T-cell (primary cell): ENCODE measurements around the gene AMZ1. TPM values are rescaled to one million over a fixed set of nuclear protein-coding genes. Genes with fewer than 3 reads are reported as not detected.

Experiments
- ATAC-seq, 4 experiments: fragments of 200-7000 bp in 3 of 4; fragments of 150-1000 bp in 1 of 4; cut with Tn5 transposase; replicated peaks in 1 of 4; 1 replicate in 3 of 4; 2 replicates in 1 of 4; pipeline ENCODE4 v1.10.0; 2021; ENCODE audit warnings: moderate library complexity in 3 of 4, mild to moderate bottlenecking in 2 of 4, moderate number of reproducible peaks in 1 of 4
- CTCF ChIA-PET, 2 donors: fragments of 300-600 bp; sonication (Branson Sonifier 250); formaldehyde crosslinking; loops; one replicate each; lab custom pipeline; 2022; ENCODE audit warnings: antibody characterized with exemption in 2 of 2; lab: Charles Lee
- POLR2A ChIA-PET, 2 donors: fragments of 300-600 bp; sonication (Branson Sonifier 250); formaldehyde crosslinking; loops; one replicate each; lab custom pipeline; 2022; ENCODE audit warnings: antibody characterized with exemption in 2 of 2; lab: Charles Lee
- DNase-seq, 35 experiments: peaks; one replicate each; pipeline versions ENCODE4 v3.0.0 to v3.0.0-alpha.2; 2013 to 2023
- H3K27ac ChIP-seq: one replicate; pipeline ENCODE4 v1.5.1; 2013; ENCODE audit warnings: low read length
- H3K27me3 ChIP-seq, 2 experiments: replicated peaks in 1 of 2; 1 replicate in 1 of 2; 2 replicates in 1 of 2; pipeline versions ENCODE4 v1.6.1 to v1.7.0; 2013; ENCODE audit warnings: low read length in 1 of 2, mixed read lengths in 1 of 2; ENCODE audit not compliant: control insufficient read depth in 2 of 2, insufficient read depth in 2 of 2; ENCODE audit errors: extremely low read depth in 1 of 2
- H3K36me3 ChIP-seq, 2 donors: 1 replicate in 1 of 2; 2 replicates in 1 of 2; pipeline versions ENCODE4 v1.6.1 to v1.7.0; 2013; ENCODE audit warnings: low read length in 1 of 2; ENCODE audit not compliant: control insufficient read depth in 2 of 2, insufficient read depth in 1 of 2; ENCODE audit errors: extremely low read depth in 1 of 2
- H3K4me1 ChIP-seq, 2 experiments: 1 replicate in 1 of 2; 2 replicates in 1 of 2; pipeline versions ENCODE4 v1.6.1 to v1.7.0; 2013; ENCODE audit warnings: low read length in 2 of 2, mixed read lengths in 1 of 2; ENCODE audit not compliant: insufficient read depth in 2 of 2, control insufficient read depth in 1 of 2; ENCODE audit errors: extremely low read depth in 1 of 2
- H3K4me3 ChIP-seq, 2 donors: 1 replicate in 1 of 2; 2 replicates in 1 of 2; pipeline versions ENCODE4 v1.5.1 to v1.7.0; 2013; ENCODE audit warnings: mild to moderate bottlenecking in 2 of 2, low read length in 1 of 2, moderate library complexity in 1 of 2; ENCODE audit not compliant: control insufficient read depth in 1 of 2; ENCODE audit errors: extremely low read depth in 1 of 2
- H3K9me3 ChIP-seq: 2 replicates; pipeline ENCODE4 v1.7.0; 2013
- H3K27ac Mint-ChIP-seq, 2 donors: one replicate each; pipeline ENCODE4 v1.8.0; 2020 to 2021; ENCODE audit warnings: mild to moderate bottlenecking in 2 of 2, mixed read lengths in 2 of 2
- H3K27me3 Mint-ChIP-seq, 2 donors: one replicate each; pipeline ENCODE4 v1.8.0; 2021 to 2022; ENCODE audit warnings: mixed read lengths in 2 of 2
- H3K36me3 Mint-ChIP-seq: one replicate; pipeline ENCODE4 v1.8.0; 2021; ENCODE audit warnings: mixed read lengths
- H3K4me1 Mint-ChIP-seq, 3 donors: one replicate each; pipeline ENCODE4 v1.8.0; 2020 to 2022; ENCODE audit warnings: mixed read lengths in 3 of 3, mild to moderate bottlenecking in 1 of 3
- H3K4me3 Mint-ChIP-seq, 3 donors: one replicate each; pipeline ENCODE4 v1.8.0; 2020 to 2022; ENCODE audit warnings: mild to moderate bottlenecking in 3 of 3, mixed read lengths in 3 of 3, moderate library complexity in 3 of 3
- H3K9me3 Mint-ChIP-seq, 3 donors: one replicate each; pipeline ENCODE4 v1.8.0; 2020 to 2022; ENCODE audit warnings: mixed read lengths in 3 of 3
- WGBS: methylation state at CpG from one replicate; pipeline ENCODE4 v1.1.5; 2013; ENCODE audit warnings: missing lambda C conversion rate; ENCODE audit not compliant: insufficient coverage; 5-methylcytosine and 5-hydroxymethylcytosine counted together
- total RNA-seq, 35 experiments: library from RNA in 6 of 35; stranded (reverse) in 6 of 35; fragments of 120-200 nt in 1 of 35; gene quantifications; one replicate each; pipeline versions ENCODE4 v1.2.1 to v1.2.4 and lab custom pipeline; 2013 to 2026

The AMZ1 gene
- total RNA-seq, 5 donors from 2014 or later (not counting 1 experiment from before 2014, with no cell fraction given): 0.09 to 0.79 (median 0.30) TPM

- H3K9me3 ChIP-seq: no peaks in the 10 kb centered on the region
- Mint-ChIP-seq H3K36me3 (no peaks in the 10 kb centered on the region), H3K4me1 (peaks cover 15 to 31% (median 25%) of the 10 kb centered on the region in 3 donors), H3K4me3 (no peak overlapping the region), H3K27ac (no peak overlapping the region), H3K9me3 (no peaks in the 10 kb centered on the region), H3K27me3 (no peaks in the 10 kb centered on the region)
- peaks cover 0 to 13% of the 10 kb centered on the region in 2 donors for H3K36me3 ChIP-seq
- 94% methylated on average over 7 of the region's 9 CpGs for WGBS
- H3K27ac ChIP-seq: no peak overlapping the region
- no peak overlapping the region for H3K4me3 ChIP-seq
- ChIA-PET POLR2A (no interaction called here), CTCF (no interaction called here)
- peaks cover 2 to 24% of the 10 kb centered on the region in 2 experiments for H3K4me1 ChIP-seq
- no peaks in the 10 kb centered on the region for H3K27me3 ChIP-seq
- DNase-seq (no peak), ATAC-seq (no peak)
These were observed 47.1 kb upstream of the AMZ1 start for GRCh38 chr7:2640846-2641316.

GRCh38 chr7:2641406-2642393, 46.3 kb upstream of the AMZ1 start:
- ATAC-seq: no peak
- Mint-ChIP-seq H3K4me3 (no peak overlapping the region), H3K27me3 (no peaks in the 10 kb centered on the region), H3K9me3 (no peaks in the 10 kb centered on the region), H3K4me1 (peaks cover 15 to 23% (median 23%) of the 10 kb centered on the region in 3 donors), H3K36me3 (no peaks in the 10 kb centered on the region), H3K27ac (no peak overlapping the region)
- H3K4me1 ChIP-seq: peaks cover 2 to 31% of the 10 kb centered on the region in 2 experiments
- no peaks in the 10 kb centered on the region for H3K9me3 ChIP-seq
- H3K4me3 ChIP-seq: no peak overlapping the region
- CTCF ChIA-PET: no interaction called here
- no peaks in the 10 kb centered on the region for H3K27me3 ChIP-seq
- WGBS: 84% methylated on average over 33 of the region's 39 CpGs
- peaks cover 0 to 13% of the 10 kb centered on the region in 2 donors for H3K36me3 ChIP-seq
- POLR2A ChIA-PET: interaction anchor here in 1 of 2 donors (0.7 kb wide), 1 partner anchor 33 kb away, joined by 7 read pairs; no protein-coding TSS in a partner anchor
- DNase-seq: peak in 1 of 35 experiments; percentile 27
- H3K27ac ChIP-seq: no peak overlapping the region

- no peak overlapping the region for H3K27ac Mint-ChIP-seq
These were observed 44.4 kb upstream of the AMZ1 start for GRCh38 chr7:2643386-2644219.

GRCh38 chr7:2644220-2644561, 43.8 kb upstream of the AMZ1 start:
- Histone ChIP-seq H3K36me3 (peaks cover 6% of the 10 kb centered on the region in 2 donors), H3K27ac (no peak overlapping the region), H3K27me3 (no peaks in the 10 kb centered on the region), H3K4me3 (no peak overlapping the region), H3K9me3 (no peaks in the 10 kb centered on the region), H3K4me1 (peaks cover 2 to 32% of the 10 kb centered on the region in 2 experiments)
- POLR2A ChIA-PET: no interaction called here
- Mint-ChIP-seq H3K9me3 (no peaks in the 10 kb centered on the region), H3K36me3 (no peaks in the 10 kb centered on the region), H3K27me3 (no peaks in the 10 kb centered on the region), H3K27ac (no peak overlapping the region), H3K4me1 (peaks cover 15 to 23% (median 23%) of the 10 kb centered on the region in 3 donors), H3K4me3 (peak overlapping the region in 1 of 3 donors; percentile 84)
- DNase-seq (no peak), ATAC-seq (no peak)
- WGBS: 100% methylated on average over 5 of the region's 6 CpGs
- CTCF ChIA-PET: no interaction called here

More at GRCh38 chr7:2643386-2644219, 44.4 kb upstream of the AMZ1 start:
- H3K27ac ChIP-seq: no peak overlapping the region
- no peak overlapping the region for H3K4me3 ChIP-seq
- no peaks in the 10 kb centered on the region for H3K27me3 ChIP-seq
- ChIA-PET POLR2A (no interaction called here), CTCF (interaction anchor here in 1 of 2 donors (0.7 kb wide), 1 partner anchor 82 kb away, joined by 3 read pairs; no protein-coding TSS in a partner anchor)
- Mint-ChIP-seq H3K9me3 (no peaks in the 10 kb centered on the region), H3K36me3 (no peaks in the 10 kb centered on the region), H3K27me3 (no peaks in the 10 kb centered on the region), H3K4me3 (peak overlapping the region in 1 of 3 donors; percentile 29), H3K4me1 (peaks cover 15 to 23% (median 23%) of the 10 kb centered on the region in 3 donors)
- WGBS: 90% methylated on average over 25 of the region's 29 CpGs
- ATAC-seq (no peak), DNase-seq (peak in 2 of 35 experiments; percentile 10 to 12)
- H3K36me3 ChIP-seq: peaks cover 6% of the 10 kb centered on the region in 2 donors
- H3K4me1 ChIP-seq: peaks cover 2 to 32% of the 10 kb centered on the region in 2 experiments
- no peaks in the 10 kb centered on the region for H3K9me3 ChIP-seq

GRCh38 chr7:2644562-2645273, 43.3 kb upstream of the AMZ1 start:
- no peaks in the 10 kb centered on the region for H3K9me3 Mint-ChIP-seq
- H3K36me3 ChIP-seq: peaks cover 3 to 6% of the 10 kb centered on the region in 2 donors
- H3K27ac ChIP-seq: no peak overlapping the region
- peaks cover 2 to 32% of the 10 kb centered on the region in 2 experiments for H3K4me1 ChIP-seq
- H3K27me3 ChIP-seq: no peaks in the 10 kb centered on the region
- POLR2A ChIA-PET: no interaction called here
- no peaks in the 10 kb centered on the region for H3K36me3 Mint-ChIP-seq
- no peaks in the 10 kb centered on the region for H3K9me3 ChIP-seq
- peak overlapping the region; percentile 21 to 35 for H3K4me3 ChIP-seq
- ATAC-seq: peak; percentile 69 to 78 (median 74)
- no peaks in the 10 kb centered on the region for H3K27me3 Mint-ChIP-seq
- CTCF ChIA-PET: interaction anchor here in 1 of 2 donors (1.1 kb wide), 1 partner anchor 36 kb away, joined by 3 read pairs; no protein-coding TSS in a partner anchor
- 100% methylated on average over 2 of the region's 18 CpGs for WGBS
- peak overlapping the region; percentile 60 to 84 (median 66) for H3K4me3 Mint-ChIP-seq
- H3K27ac Mint-ChIP-seq: peak overlapping the region; percentile 59 to 78
- peak in 6 of 35 experiments; percentile 9 to 36 (median 18) for DNase-seq
- H3K4me1 Mint-ChIP-seq: peaks cover 15 to 23% (median 23%) of the 10 kb centered on the region in 3 donors
